CD4-positive, alpha-beta T cell treated with Interleukin-12 subunit alpha and Interleukin-12 subunit beta, for 1 hour (primary cell): ENCODE measurements around the gene SSBP3.

Source experiments
- DNase-seq: peaks from one replicate; pipeline ENCODE4 v3.0.0-alpha.2; 2020

SSBP3 gene

GRCh38 chr1:54409156-54410142, 3.3 kb upstream of the SSBP3 start:
- peak; percentile 37 for DNase-seq

DNA sequence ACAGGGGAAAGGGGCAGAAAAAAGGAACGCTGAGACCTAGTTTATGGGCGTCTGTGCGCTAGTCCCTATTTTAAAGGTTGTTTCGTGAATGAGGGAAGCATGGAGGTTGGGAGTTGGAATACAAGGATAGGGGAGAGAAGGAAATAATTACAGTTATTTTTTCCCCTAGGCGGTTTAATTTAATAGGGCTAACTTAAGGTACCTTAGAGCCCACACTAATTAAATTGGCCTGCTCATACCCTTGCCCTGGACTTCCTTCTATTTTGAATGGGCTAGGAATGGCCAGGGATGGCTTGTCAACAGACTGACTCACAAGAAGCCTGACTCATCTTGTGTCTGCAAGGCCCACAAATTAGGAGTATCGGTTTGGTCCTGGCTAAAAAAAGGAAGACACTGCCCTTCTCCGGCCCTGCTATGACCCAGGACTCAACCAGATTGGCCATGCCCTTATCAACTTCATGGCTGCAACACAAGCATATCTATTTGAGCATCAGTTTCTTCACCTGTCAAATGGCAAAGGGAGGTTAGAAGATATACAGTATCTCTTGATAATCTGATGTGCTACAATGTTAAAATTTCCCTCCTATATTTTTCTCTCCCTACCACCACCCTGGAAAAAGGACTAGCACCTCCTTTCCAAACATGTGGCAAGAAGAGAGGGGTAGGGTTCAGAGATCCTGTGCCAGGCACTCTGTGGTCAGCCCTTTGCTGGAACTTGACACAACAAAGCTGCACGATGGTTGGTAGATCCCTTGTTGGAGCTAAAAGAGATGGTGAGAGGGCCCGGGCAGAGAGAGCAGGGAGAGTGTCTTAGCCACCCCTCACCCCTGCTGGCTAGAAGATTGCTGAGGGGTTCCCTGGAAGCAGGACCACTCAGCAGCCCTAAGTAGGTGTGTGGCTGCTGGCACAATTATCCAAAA, 2.2 kb upstream of the SSBP3 start:
- no peak for DNase-seq

- peak; percentile 89 for DNase-seq
These were observed 1.4 kb upstream of the SSBP3 start for GRCh38 chr1:54407404-54408146.

GRCh38 chr1:54407154-54407403, 885 bp upstream of the SSBP3 start:
- DNase-seq = no peak

DNA sequence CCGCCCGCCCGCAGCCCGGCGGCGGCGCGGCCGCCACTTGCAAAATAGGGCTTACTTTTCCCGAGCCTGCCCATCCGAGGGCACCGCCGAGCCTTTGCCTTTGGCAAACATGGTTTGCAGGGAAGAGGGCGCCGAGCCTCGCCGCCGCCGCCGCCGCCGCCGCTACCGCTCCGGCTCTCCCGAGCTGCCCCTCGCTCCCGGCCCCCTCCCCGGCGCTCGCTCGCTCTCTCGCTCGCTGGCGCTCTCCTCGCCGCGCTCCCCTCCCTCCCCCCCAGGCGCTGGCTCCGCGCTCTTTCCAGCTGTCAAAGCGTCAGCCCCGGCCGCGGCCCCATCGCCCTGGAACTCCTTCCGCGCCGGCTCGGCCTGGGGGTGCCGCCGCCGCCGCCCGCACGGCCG, 298 bp downstream of the SSBP3 start:
- DNase-seq = no peak

- DNase-seq = no peak
These were observed 976 bp downstream of the SSBP3 start for GRCh38 chr1:54404939-54405897.

DNA sequence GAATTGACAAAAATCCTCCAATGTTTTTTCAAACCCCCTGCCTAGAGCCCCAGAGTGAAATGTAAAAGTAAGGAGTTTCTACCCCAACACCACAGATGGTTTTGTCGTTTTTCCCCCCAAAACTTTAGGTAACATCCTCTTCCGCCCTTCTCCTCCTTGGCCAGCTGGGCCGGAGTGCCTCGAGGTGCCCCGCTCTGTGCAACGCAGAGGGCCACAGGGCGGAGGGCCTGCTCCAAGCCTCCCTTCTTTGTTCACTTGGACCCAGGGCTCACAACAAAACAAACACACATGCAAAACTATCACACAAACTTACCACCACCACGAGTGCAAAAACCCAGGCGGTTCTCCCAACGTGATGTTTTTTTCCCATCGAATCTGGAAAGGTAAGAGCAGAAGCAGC, 1.9 kb downstream of the SSBP3 start:
- DNase-seq = no peak

- DNase-seq = no peak
These were observed 2.4 kb downstream of the SSBP3 start for GRCh38 chr1:54403808-54404261.

GRCh38 chr1:54403405-54403804, 2.8 kb downstream of the SSBP3 start:
- DNase-seq = no peak

- DNase-seq = no peak
These were observed 3.3 kb downstream of the SSBP3 start for GRCh38 chr1:54402896-54403295.

DNA sequence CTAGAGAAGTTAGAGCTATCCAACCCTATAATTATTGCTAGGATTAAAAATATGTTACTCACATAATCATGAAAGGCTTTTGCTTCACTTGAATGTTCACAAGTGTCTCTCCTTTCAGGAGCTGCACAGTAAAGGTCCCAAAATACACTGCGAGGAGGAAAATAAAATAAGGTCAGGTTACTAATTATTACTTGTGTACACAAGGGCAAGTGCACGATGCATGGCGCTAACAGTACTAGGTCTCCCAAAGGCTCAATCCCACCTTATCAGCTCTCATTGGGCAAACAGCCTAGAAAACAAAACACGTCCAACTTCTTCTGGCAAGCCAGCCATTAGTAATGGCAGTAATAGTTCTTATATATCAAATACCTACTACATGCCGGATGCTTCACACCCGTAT, 4.4 kb downstream of the SSBP3 start:
- no peak for DNase-seq

DNA sequence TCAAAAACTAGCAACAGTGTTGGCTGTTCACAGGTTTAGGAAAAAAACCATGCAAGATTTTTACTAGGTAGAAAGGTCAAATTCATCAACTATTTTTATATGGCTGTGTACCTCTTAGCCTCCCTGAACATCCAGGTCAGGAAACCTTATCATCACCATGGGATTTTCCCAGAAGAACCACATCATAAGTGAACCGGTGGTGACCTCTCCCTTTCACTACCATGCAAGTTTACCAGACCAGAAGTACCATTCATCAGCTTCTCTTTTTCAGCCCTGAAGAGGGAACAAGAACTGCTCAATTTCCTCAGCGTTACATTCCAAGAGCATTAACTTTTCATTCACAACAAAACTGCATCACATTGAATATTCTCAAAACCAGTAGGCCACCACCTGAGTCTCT, 5.9 kb downstream of the SSBP3 start:
- no peak for DNase-seq

- DNase-seq = no peak
These were observed 6.4 kb downstream of the SSBP3 start for GRCh38 chr1:54399765-54400164.

- DNase-seq = no peak
These were observed 7.1 kb downstream of the SSBP3 start for GRCh38 chr1:54398963-54399528.

GRCh38 chr1:54397980-54398379, 8.2 kb downstream of the SSBP3 start:
- DNase-seq = no peak

DNA sequence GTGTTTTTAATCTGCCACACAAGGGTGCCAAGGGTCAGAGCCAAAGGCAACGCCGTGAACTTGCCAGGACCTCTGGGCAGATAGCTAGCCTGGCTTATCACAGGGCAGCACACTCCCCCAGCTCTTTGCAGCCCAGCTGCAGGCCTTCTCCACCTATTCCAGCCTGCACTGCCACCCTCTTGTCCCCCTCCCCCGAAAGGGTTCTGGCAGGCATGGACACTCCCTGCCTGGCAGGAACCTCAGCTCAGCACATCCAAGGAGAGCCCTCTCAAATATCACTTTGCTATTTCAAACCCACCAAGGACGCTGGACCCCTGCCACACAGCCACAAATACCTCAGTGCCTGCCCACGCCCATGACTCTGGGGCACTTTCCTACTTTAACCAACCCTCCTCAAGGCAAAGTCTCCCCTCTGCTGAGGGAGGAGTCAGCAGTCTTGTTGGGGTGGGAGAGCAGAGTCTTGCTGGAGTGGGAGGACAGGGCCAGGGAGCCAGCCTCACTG, 9.1 kb downstream of the SSBP3 start:
- no peak for DNase-seq

DNA sequence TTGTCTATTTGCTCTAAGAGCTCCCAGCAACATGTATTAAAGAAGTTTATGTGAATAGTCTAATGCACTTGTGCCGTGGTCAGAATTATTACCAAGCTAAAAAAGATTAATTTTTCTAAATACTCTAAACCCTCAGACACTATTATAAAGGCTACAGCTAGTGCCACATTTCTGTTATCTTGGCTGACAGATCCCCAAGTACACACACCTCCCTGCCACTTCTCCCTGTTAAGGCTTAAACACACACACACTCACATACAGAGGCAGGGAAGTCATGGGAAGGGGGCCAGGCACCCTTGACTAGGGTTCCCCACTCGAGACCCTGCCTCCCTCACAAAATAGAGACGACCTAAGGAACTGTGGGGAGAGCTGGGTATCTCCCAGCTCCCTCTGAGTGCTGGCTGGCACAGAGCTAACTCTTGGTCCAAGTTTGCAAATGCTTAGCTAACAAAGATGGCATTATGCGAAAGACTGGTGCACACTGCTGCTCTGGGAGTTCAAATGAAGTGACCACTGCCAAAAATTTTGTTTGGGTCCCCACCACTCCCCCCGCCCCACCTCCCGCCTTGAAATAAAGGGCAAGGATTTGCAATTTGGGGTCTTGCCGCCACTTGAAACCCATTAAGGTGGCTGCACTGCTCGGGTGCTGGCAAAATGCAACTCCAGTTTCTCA, 9.8 kb downstream of the SSBP3 start:
- no peak for DNase-seq

DNA sequence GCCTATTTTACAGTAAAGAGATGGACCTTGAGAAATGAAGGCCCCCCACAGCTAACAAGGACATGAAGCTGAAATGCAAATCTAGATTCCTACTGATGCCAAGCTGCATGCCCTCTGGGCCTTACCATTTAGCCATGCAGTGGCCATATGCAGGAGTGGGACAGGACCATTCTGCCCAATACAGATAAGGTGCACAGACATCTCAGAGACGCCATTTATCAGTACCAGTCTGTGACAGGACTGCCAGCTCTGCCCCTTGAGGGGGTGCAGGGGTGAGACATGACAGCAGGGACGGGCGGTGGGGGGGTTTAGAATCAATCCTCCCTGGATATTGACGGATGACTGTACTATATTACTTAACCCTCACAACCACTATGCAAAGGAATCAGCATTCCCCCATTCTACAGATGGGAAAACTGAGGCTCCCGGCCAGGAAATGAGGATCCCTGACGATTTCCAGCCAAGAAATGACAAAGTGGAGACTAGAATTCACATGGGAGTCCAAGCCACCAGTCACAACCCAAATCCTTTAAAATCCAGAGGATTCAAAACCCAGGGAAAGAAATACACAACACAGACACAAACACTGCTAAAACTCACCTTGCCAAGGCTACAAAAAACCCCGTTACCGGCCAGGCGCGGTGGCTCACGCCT, 10.8 kb downstream of the SSBP3 start:
- no peak for DNase-seq

GRCh38 chr1:54394104-54394503, 12.1 kb downstream of the SSBP3 start:
- DNase-seq = no peak

DNA sequence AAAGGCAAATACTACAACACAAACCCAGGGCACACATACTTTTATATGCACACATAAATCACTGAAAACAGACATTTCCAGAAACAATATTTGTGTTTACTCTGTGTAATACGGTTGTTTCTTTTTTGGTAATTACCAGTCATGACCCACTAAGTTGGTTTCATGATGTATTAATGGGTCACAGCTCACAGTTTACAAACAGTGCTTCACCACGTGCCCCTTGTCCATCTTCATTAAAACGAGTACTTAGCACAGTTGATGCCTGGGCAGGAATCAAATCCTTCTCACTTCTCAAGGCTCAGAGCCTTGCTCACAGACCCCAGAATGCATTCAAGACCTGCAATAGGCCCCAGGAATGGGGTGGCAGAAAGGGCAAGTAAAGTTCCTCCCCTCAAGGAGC, 13.8 kb downstream of the SSBP3 start:
- DNase-seq = no peak
